HCT116 (cell line): ENCODE results near the gene BACE1-AS. TPM values are rescaled to one million over a fixed set of nuclear protein-coding genes. Genes with fewer than 3 reads are reported as not detected.

Source experiments
- ELF1 ChIP-seq: IDR thresholded peaks from 2 replicates; pipeline ENCODE4 v1.6.1; 2012; ENCODE audit warnings: low read depth, borderline replicate concordance
- MAX ChIP-seq: IDR thresholded peaks from 2 replicates; pipeline ENCODE4 v1.6.1; 2012
- POLR2A ChIP-seq: IDR thresholded peaks from 2 replicates; pipeline ENCODE4 v1.7.0; 2011; ENCODE audit warnings: borderline replicate concordance; ENCODE audit not compliant: insufficient read depth, insufficient read length; ENCODE audit errors: extremely low read depth
- YY1 ChIP-seq: IDR thresholded peaks from 2 replicates; pipeline ENCODE4 v1.6.1; 2011; ENCODE audit warnings: low read length, low read depth, moderate library complexity, mild to moderate bottlenecking; ENCODE audit not compliant: insufficient replicate concordance; ENCODE audit errors: extremely low read depth
- total RNA-seq: library from RNA; stranded (reverse); gene quantifications from one replicate; pipeline ENCODE4 v1.2.1, GENCODE V29; 2021; ENCODE audit not compliant: unreplicated experiment

The BACE1-AS gene
- total RNA-seq, 1 experiment from 2014 or later = 10.2 TPM

GRCh38 chr11:117337076-117337475 is 45.9 kb downstream of the BACE1-AS start (continued):
- TF ChIP-seq ELF1 (no peak), MAX (no peak), YY1 (no peak), POLR2A (no peak)

Other genes with a start within 250 kb of the BACE1-AS start
- 21.0 TPM for gene SIK3, start 192.9 kb upstream of the BACE1-AS start, total RNA-seq
- gene PAFAH1B2, start 147.1 kb upstream of the BACE1-AS start, total RNA-seq = 154 TPM
- gene SIDT2, start 112.6 kb upstream of the BACE1-AS start, total RNA-seq = 37.0 TPM
- gene TAGLN, start 92.0 kb upstream of the BACE1-AS start, total RNA-seq = 10.0 TPM
- 30.0 TPM for gene PCSK7, start 59.3 kb upstream of the BACE1-AS start, total RNA-seq
- gene RNF214, start 58.7 kb upstream of the BACE1-AS start, total RNA-seq = 29.3 TPM
- gene BACE1, start 24.9 kb downstream of the BACE1-AS start, total RNA-seq = 8.5 TPM
- gene CEP164, start 36.5 kb downstream of the BACE1-AS start, total RNA-seq = 22.2 TPM